Peyer's patch (tissue), 4 donors: Measurements from ENCODE around the gene GBX1.

Experiments
- CTCF ChIP-seq, 6 experiments: fragments of 450-650 bp in 4 of 6; fragments of 200-600 bp in 2 of 6; sonication (generic) in 1 of 6; IDR thresholded peaks; one replicate each; pipeline ENCODE4 v1.5.1; 2017 to 2019; ENCODE audit warnings: antibody characterized with exemption in 6 of 6, mild to moderate bottlenecking in 3 of 6, moderate library complexity in 1 of 6
- POLR2A ChIP-seq, 2 donors: fragments of 450-650 bp; IDR thresholded peaks; one replicate each; pipeline ENCODE4 v1.5.1; 2017; ENCODE audit warnings: antibody characterized with exemption in 2 of 2, mild to moderate bottlenecking in 2 of 2, moderate library complexity in 2 of 2

- TF ChIP-seq CTCF (IDR thresholded peaks at IDR 0.05) (no peak), POLR2A (IDR thresholded peaks at IDR 0.05) (no peak)
Observed at GRCh38 chr7:151176401-151176800, 8.9 kb upstream of the GBX1 start.
